Osteoblast (primary cell): ENCODE results near the gene FBXL14. TPM values are rescaled to one million over a fixed set of nuclear protein-coding genes. Genes with fewer than 3 reads are reported as not detected.
"Not testable (repeated sequence)": the region's sequence is repeated elsewhere in the genome, so short reads cannot be mapped to it uniquely, and the experiment has no call there.

Source experiments
- DNase-seq: peaks from one replicate; pipeline ENCODE4 v3.0.0; 2011; ENCODE audit warnings: low spot score, mixed read lengths; ENCODE audit not compliant: insufficient read length; ENCODE audit errors: missing footprints
- H2AFZ ChIP-seq: 2 replicates; pipeline ENCODE4 v1.6.0; 2011; ENCODE audit warnings: mild to moderate bottlenecking, low read length
- H3K27ac ChIP-seq: 2 replicates; pipeline ENCODE4 v1.5.1; 2011; ENCODE audit warnings: mild to moderate bottlenecking, low read depth, low read length, moderate library complexity
- H3K27me3 ChIP-seq: 2 replicates; pipeline ENCODE4 v1.6.0; 2012; ENCODE audit warnings: mild to moderate bottlenecking, control low read depth, inconsistent platforms, low read length, moderate library complexity; ENCODE audit not compliant: insufficient read depth
- H3K36me3 ChIP-seq: 2 replicates; pipeline ENCODE4 v1.5.1; 2011; ENCODE audit warnings: mild to moderate bottlenecking, low read length, control low read depth, moderate library complexity; ENCODE audit not compliant: insufficient read depth
- H3K4me1 ChIP-seq: 2 replicates; pipeline ENCODE4 v1.5.1; 2011; ENCODE audit warnings: mild to moderate bottlenecking, low read length, control low read depth, moderate library complexity; ENCODE audit not compliant: insufficient read depth
- H3K4me2 ChIP-seq: 2 replicates; pipeline ENCODE4 v1.6.0; 2011; ENCODE audit warnings: mild to moderate bottlenecking, low read length; ENCODE audit not compliant: insufficient read depth
- H3K4me3 ChIP-seq: fragments of 200-600 bp; sonication (generic); 3 replicates; pipeline ENCODE4 v1.5.1; 2012; ENCODE audit warnings: mild to moderate bottlenecking, low read length, inconsistent platforms; ENCODE audit not compliant: insufficient read depth
- H3K79me2 ChIP-seq: 2 replicates; pipeline ENCODE4 v1.6.0; 2012; ENCODE audit warnings: mild to moderate bottlenecking, low read length, control low read depth, inconsistent platforms; ENCODE audit not compliant: insufficient read depth
- H3K9me3 ChIP-seq: 2 replicates; pipeline ENCODE4 v1.5.1; 2011; ENCODE audit warnings: low read depth, low read length, control low read depth
- H4K20me1 ChIP-seq: 2 replicates; pipeline ENCODE4 v1.6.0; 2012; ENCODE audit warnings: mild to moderate bottlenecking, low read length, control low read depth; ENCODE audit not compliant: insufficient read depth
- CTCF ChIP-seq: IDR thresholded peaks from 2 replicates; pipeline ENCODE4 v1.5.1; 2011; ENCODE audit warnings: mild to moderate bottlenecking, low read depth, low read length, moderate library complexity; ENCODE audit errors: extremely low read depth
- total RNA-seq: library from RNA; depleted of rRNA; stranded (reverse); fragments of >200 nt; gene quantifications from 2 replicates; pipeline ENCODE4 v1.2.3, GENCODE V29; 2012

The FBXL14 gene
- total RNA-seq, 1 donor: 9.8 TPM

- Histone ChIP-seq H3K9me3 (no peaks in the 10 kb centered on the region), H3K36me3 (no peaks in the 10 kb centered on the region), H3K27ac (no peak overlapping the region), H4K20me1 (peaks cover 34% of the 10 kb centered on the region), H3K4me1 (peaks cover 23% of the 10 kb centered on the region), H3K4me2 (no peak overlapping the region), H3K79me2 (peaks cover 95% of the 10 kb centered on the region), H2AFZ (no peak overlapping the region), H3K4me3 (no peak overlapping the region), H3K27me3 (no peaks in the 10 kb centered on the region)
- DNase-seq: no peak
- no peak for TF ChIP-seq CTCF
Observed at GRCh38 chr12:1559676-1560091, 34.7 kb downstream of the FBXL14 start.

- peaks cover 95% of the 10 kb centered on the region for H3K79me2 ChIP-seq
- H3K9me3 ChIP-seq, H3K36me3 ChIP-seq, H3K27me3 ChIP-seq, DNase-seq, H3K4me3 ChIP-seq, H3K27ac ChIP-seq, H3K4me2 ChIP-seq, H2AFZ ChIP-seq: not testable (repeated sequence)
- peaks cover 29% of the 10 kb centered on the region for H4K20me1 ChIP-seq
- H3K4me1 ChIP-seq: peaks cover 16% of the 10 kb centered on the region
Observed at GRCh38 chr12:1558108-1558507, 36.3 kb downstream of the FBXL14 start.

- no peaks in the 10 kb centered on the region for H3K27me3 ChIP-seq
- peaks cover 97% of the 10 kb centered on the region for H3K79me2 ChIP-seq
- H3K36me3 ChIP-seq: peaks cover 7% of the 10 kb centered on the region
- no peak overlapping the region for H2AFZ ChIP-seq
- no peak for DNase-seq
- H3K4me2 ChIP-seq: no peak overlapping the region
- peak overlapping the region; percentile 68 for H3K27ac ChIP-seq
- H4K20me1 ChIP-seq: peaks cover 47% of the 10 kb centered on the region
- no peaks in the 10 kb centered on the region for H3K9me3 ChIP-seq
- peaks cover 30% of the 10 kb centered on the region for H3K4me1 ChIP-seq
- no peak overlapping the region for H3K4me3 ChIP-seq
- no peak for TF ChIP-seq CTCF
Observed at GRCh38 chr12:1553987-1554982, 40.1 kb downstream of the FBXL14 start.

GRCh38 chr12:1553536-1553935, 40.8 kb downstream of the FBXL14 start:
- peak overlapping the region; percentile 68 for H3K27ac ChIP-seq
- H3K4me3 ChIP-seq: no peak overlapping the region
- DNase-seq: no peak

More at GRCh38 chr12:1553536-1553935, 40.8 kb downstream of the FBXL14 start:
- Histone ChIP-seq H3K36me3 (peaks cover 7% of the 10 kb centered on the region), H3K4me2 (peak overlapping the region; percentile 28), H3K4me1 (peaks cover 30% of the 10 kb centered on the region), H3K79me2 (peaks cover 95% of the 10 kb centered on the region), H3K27me3 (no peaks in the 10 kb centered on the region), H4K20me1 (peaks cover 48% of the 10 kb centered on the region), H2AFZ (no peak overlapping the region), H3K9me3 (no peaks in the 10 kb centered on the region)
- no peak for TF ChIP-seq CTCF
